ENCODE measurements around the gene DOK7.
"Not testable (repeated sequence)": the region's sequence is repeated elsewhere in the genome, so short reads cannot be mapped to it uniquely, and the experiment has no call there.

DOK7 gene

GRCh38 chr4:3443750-3444309, 19.3 kb upstream of the DOK7 start:
- no peak for DNase-seq

- no peak for DNase-seq
These were observed 18.6 kb upstream of the DOK7 start for GRCh38 chr4:3444351-3445110.

- DNase-seq, result no peak
These were observed 17.8 kb upstream of the DOK7 start for GRCh38 chr4:3445111-3445820.

GRCh38 chr4:3445829-3446545, 17.1 kb upstream of the DOK7 start:
- DNase-seq, result no peak

GRCh38 chr4:3446631-3447320, 16.3 kb upstream of the DOK7 start:
- no peak for DNase-seq

- DNase-seq, result no peak
These were observed 15.4 kb upstream of the DOK7 start for GRCh38 chr4:3447431-3448395.

GRCh38 chr4:3449047-3449573, 14.0 kb upstream of the DOK7 start:
- no peak for DNase-seq

- no peak for DNase-seq
These were observed 13.3 kb upstream of the DOK7 start for GRCh38 chr4:3449574-3450534.

GRCh38 chr4:3450643-3451042, 12.5 kb upstream of the DOK7 start:
- no peak for DNase-seq

- no peak for DNase-seq
These were observed 11.2 kb upstream of the DOK7 start for GRCh38 chr4:3451956-3452355.

- DNase-seq, result no peak
These were observed 10.7 kb upstream of the DOK7 start for GRCh38 chr4:3452376-3452775.

- not testable (repeated sequence) for DNase-seq
These were observed 7.5 kb upstream of the DOK7 start for GRCh38 chr4:3455596-3455995.

GRCh38 chr4:3458371-3458770, 4.7 kb upstream of the DOK7 start:
- no peak for DNase-seq

GRCh38 chr4:3459156-3459555, 4.0 kb upstream of the DOK7 start:
- not testable (repeated sequence) for DNase-seq

- no peak for DNase-seq
These were observed 2.2 kb upstream of the DOK7 start for GRCh38 chr4:3460926-3461325.

- no peak for DNase-seq
These were observed 1.4 kb upstream of the DOK7 start for GRCh38 chr4:3461515-3462291.

- no peak for DNase-seq
These were observed 751 bp upstream of the DOK7 start for GRCh38 chr4:3462321-3462789.

- no peak for DNase-seq
These were observed 646 bp downstream of the DOK7 start for GRCh38 chr4:3463556-3464348.
